H1 (cell line): ENCODE results near the gene BRI3BP. TPM values are rescaled to one million over a fixed set of nuclear protein-coding genes. Genes with fewer than 3 reads are reported as not detected.

Experiments used
- CTCF ChIA-PET: fragments of 300-600 bp; sonication (Branson Sonifier 250); formaldehyde crosslinking; loops from one replicate; lab custom pipeline; 2021; ENCODE audit not compliant: partially characterized antibody; lab: Charles Lee
- POLR2A ChIA-PET: fragments of 300-600 bp; sonication (Branson Sonifier 250); formaldehyde crosslinking; loops from one replicate; lab custom pipeline; 2021; ENCODE audit warnings: inconsistent platforms; ENCODE audit not compliant: partially characterized antibody; lab: Charles Lee
- DNase-seq, 2 experiments: peaks; one replicate each; pipeline versions ENCODE4 v3.0.0 to v3.0.0-alpha.2; 2010 to 2022; ENCODE audit warnings: low spot score in 2 of 2, low read depth in 1 of 2, mixed read lengths in 1 of 2
- FAIRE-seq: peaks from 2 replicates; lab custom pipeline; 2011; peaks lifted over from hg19 to GRCh38; lab: Jason Lieb, UNC
- H2AFZ ChIP-seq: 2 replicates; pipeline ENCODE4 v1.8.1; 2012; ENCODE audit warnings: low read length, inconsistent platforms
- H2AK5ac ChIP-seq: 2 replicates; pipeline ENCODE4 v1.6.1; 2013; ENCODE audit warnings: low read depth, low read length
- H2BK120ac ChIP-seq: replicated peaks from 2 replicates; pipeline ENCODE3; 2013; ENCODE audit warnings: low read depth, low read length, inconsistent platforms
- H2BK12ac ChIP-seq: 2 replicates; pipeline ENCODE4 v1.6.1; 2013; ENCODE audit warnings: low read depth, low read length
- H2BK15ac ChIP-seq: 2 replicates; pipeline ENCODE4 v1.6.1; 2013; ENCODE audit warnings: low read length
- H2BK20ac ChIP-seq: 2 replicates; pipeline ENCODE4 v1.6.1; 2013; ENCODE audit warnings: low read length
- H2BK5ac ChIP-seq: 2 replicates; pipeline ENCODE4 v1.6.1; 2013; ENCODE audit warnings: low read depth, low read length
- H3K14ac ChIP-seq: 2 replicates; pipeline ENCODE4 v1.6.1; 2013; ENCODE audit warnings: inconsistent platforms; ENCODE audit not compliant: insufficient read length
- H3K18ac ChIP-seq: 2 replicates; pipeline ENCODE4 v1.6.1; 2013; ENCODE audit warnings: low read length; ENCODE audit errors: extremely low read depth
- H3K23ac ChIP-seq: 2 replicates; pipeline ENCODE4 v1.6.1; 2013; ENCODE audit warnings: inconsistent platforms; ENCODE audit not compliant: insufficient read length
- H3K23me2 ChIP-seq: 2 replicates; pipeline ENCODE4 v1.6.1; 2013; ENCODE audit warnings: low read depth, low read length
- H3K27ac ChIP-seq: 2 replicates; pipeline ENCODE4 v1.6.1; 2011; ENCODE audit warnings: low read depth, low read length, inconsistent platforms
- H3K27me3 ChIP-seq, 4 experiments: replicated peaks in 1 of 4; 1 replicate in 1 of 4; 2 replicates in 3 of 4; pipeline versions ENCODE4 v1.6.1 to v1.8.1; 2011 to 2013; ENCODE audit warnings: low read length in 3 of 4, mild to moderate bottlenecking in 3 of 4, inconsistent platforms in 2 of 4, mixed read lengths in 2 of 4, moderate library complexity in 1 of 4; ENCODE audit not compliant: control insufficient read depth in 3 of 4, insufficient read depth in 3 of 4; ENCODE audit errors: extremely low read depth in 1 of 4
- H3K36me3 ChIP-seq, 4 experiments: 2 replicates each; pipeline versions ENCODE4 v1.6.1 to v1.8.1; 2011 to 2013; ENCODE audit warnings: mild to moderate bottlenecking in 4 of 4, low read length in 3 of 4, moderate library complexity in 2 of 4, control low read depth in 1 of 4, inconsistent platforms in 1 of 4; ENCODE audit not compliant: insufficient read depth in 4 of 4, control insufficient read depth in 2 of 4
- H3K4ac ChIP-seq: replicated peaks from 2 replicates; pipeline ENCODE3; 2013; ENCODE audit warnings: low read length, low read depth, mixed read lengths, inconsistent platforms; ENCODE audit not compliant: insufficient read length
- H3K4me1 ChIP-seq, 4 experiments: replicated peaks in 1 of 4; 1 replicate in 1 of 4; 2 replicates in 3 of 4; pipeline versions ENCODE4 v1.6.1 to v1.8.1; 2011 to 2013; ENCODE audit warnings: low read length in 3 of 4, inconsistent platforms in 2 of 4, mixed read lengths in 1 of 4; ENCODE audit not compliant: insufficient read depth in 4 of 4, control insufficient read depth in 3 of 4
- H3K4me2 ChIP-seq, 2 experiments: 2 replicates each; pipeline versions ENCODE4 v1.6.1 to v1.8.1; 2011 to 2013; ENCODE audit warnings: low read depth in 2 of 2, low read length in 2 of 2, control low read depth in 1 of 2, inconsistent platforms in 1 of 2, mild to moderate bottlenecking in 1 of 2; ENCODE audit not compliant: insufficient read depth in 1 of 2
- H3K4me3 ChIP-seq, 4 experiments: fragments of 200-600, 300-600 bp in 1 of 4; sonication (generic), shearing (Covaris generic), sonication (Bioruptor Twin) in 1 of 4; 2 replicates each; pipeline versions ENCODE4 v1.5.1 to v1.8.1; 2011 to 2016; ENCODE audit warnings: low read length in 4 of 4, low read depth in 3 of 4, control low read depth in 2 of 4, inconsistent platforms in 2 of 4, mild to moderate bottlenecking in 2 of 4, mixed read lengths in 1 of 4, moderate library complexity in 1 of 4; ENCODE audit not compliant: insufficient read depth in 2 of 4; ENCODE audit errors: extremely low read depth in 1 of 4
- H3K56ac ChIP-seq: replicated peaks from 2 replicates; pipeline ENCODE3; 2013; ENCODE audit warnings: low read depth, mild to moderate bottlenecking, mixed read lengths, low read length, inconsistent platforms; ENCODE audit not compliant: insufficient read length
- H3K79me1 ChIP-seq: 2 replicates; pipeline ENCODE4 v1.6.1; 2013; ENCODE audit warnings: low read depth, low read length, control low read depth
- H3K79me2 ChIP-seq, 2 experiments: 2 replicates each; pipeline versions ENCODE4 v1.6.1 to v1.8.1; 2012 to 2013; ENCODE audit warnings: low read length in 2 of 2, mild to moderate bottlenecking in 2 of 2, inconsistent platforms in 1 of 2; ENCODE audit not compliant: insufficient read depth in 2 of 2, control insufficient read depth in 1 of 2
- H3K9ac ChIP-seq, 4 experiments: replicated peaks in 1 of 4; 1 replicate in 1 of 4; 2 replicates in 3 of 4; pipeline versions ENCODE4 v1.6.1 to v1.8.1; 2011 to 2013; ENCODE audit warnings: low read depth in 3 of 4, low read length in 3 of 4, control low read depth in 2 of 4, mild to moderate bottlenecking in 2 of 4, moderate library complexity in 2 of 4, inconsistent platforms in 1 of 4; ENCODE audit errors: extremely low read depth in 1 of 4
- H3K9me3 ChIP-seq, 2 experiments: 2 replicates each; pipeline versions ENCODE4 v1.6.1 to v1.8.1; 2012 to 2013; ENCODE audit warnings: mild to moderate bottlenecking in 2 of 2, moderate library complexity in 2 of 2, control low read depth in 1 of 2, inconsistent platforms in 1 of 2, low read depth in 1 of 2, low read length in 1 of 2, mixed read lengths in 1 of 2; ENCODE audit not compliant: insufficient read depth in 2 of 2
- H4K20me1 ChIP-seq, 2 experiments: replicated peaks in 1 of 2; 2 replicates each; pipeline versions ENCODE3 to v1.8.1; 2011 to 2013; ENCODE audit warnings: inconsistent platforms in 2 of 2, low read length in 2 of 2, mild to moderate bottlenecking in 1 of 2; ENCODE audit not compliant: insufficient read depth in 2 of 2, control insufficient read depth in 1 of 2
- H4K5ac ChIP-seq: 2 replicates; pipeline ENCODE4 v1.6.1; 2013; ENCODE audit warnings: low read length, low read depth, mixed read lengths, inconsistent platforms; ENCODE audit not compliant: insufficient read length
- H4K8ac ChIP-seq: 2 replicates; pipeline ENCODE4 v1.8.0; 2013; ENCODE audit warnings: mild to moderate bottlenecking, moderate library complexity, low read length, inconsistent platforms; ENCODE audit not compliant: insufficient read depth; ENCODE audit errors: extremely low read depth
- H4K91ac ChIP-seq: replicated peaks from 2 replicates; pipeline ENCODE3; 2013; ENCODE audit warnings: low read length, mixed read lengths, inconsistent platforms; ENCODE audit not compliant: insufficient read length
- WGBS, 2 experiments: shearing (Covaris generic) in 1 of 2; methylation state at CpG; one replicate each; pipeline versions ENCODE4 v1.1.6 to v1.1.7; 2013 to 2015; ENCODE audit warnings: low lambda C conversion rate in 2 of 2, mixed read lengths in 2 of 2, inconsistent platforms in 1 of 2, low coverage in 1 of 2, missing lambda C conversion rate in 1 of 2; ENCODE audit not compliant: insufficient replicate concordance in 2 of 2, insufficient coverage in 1 of 2, insufficient read length in 1 of 2; ENCODE audit errors: extremely low coverage in 1 of 2, missing lambda C conversion rate in 1 of 2; 5-methylcytosine and 5-hydroxymethylcytosine counted together
- polyA plus RNA-seq, 7 experiments: library from polyadenylated mRNA; depleted of rRNA in 3 of 7; stranded (reverse) in 5 of 7; unstranded in 2 of 7; fragments of >200 nt in 5 of 7; fragments of 200-250 nt in 2 of 7; gene quantifications; 1 replicate in 5 of 7; 2 replicates in 1 of 7; 4 replicates in 1 of 7; pipeline versions ENCODE4 v1.2.1 to v1.2.3, GENCODE V29; 2011 to 2013; ENCODE audit warnings: missing spikeins in 2 of 7, mixed read lengths in 2 of 7
- total RNA-seq: library from RNA; stranded (reverse); fragmentation: NEBNext Ultra II Directional; extraction: Animal tissue kit (Norgen Biotek cat#: 25700); gene quantifications from 2 replicates; pipeline ENCODE4 v1.2.1, GENCODE V29; 2021

The BRI3BP gene
- total and polyA plus RNA-seq, 2 of the 8 experiments (the other 6 are each of a cell fraction or from before 2014, with no cell fraction given), result 5.4 to 14.2 TPM

- 91% methylated on average over 3 of the region's 3 CpGs; no CpG with 5 or more reads in 1 of the 2 experiments for WGBS, 2 experiments
- Histone ChIP-seq H2BK120ac (no peak overlapping the region), H3K56ac (no peak overlapping the region), H3K79me2 (peaks cover 3 to 79% of the 10 kb centered on the region in 2 experiments; a peak in 3 of 4 replicates), H3K23me2 (no peaks in the 10 kb centered on the region), H4K5ac (no peak overlapping the region), H2BK5ac (no peak overlapping the region), H2BK20ac (no peak overlapping the region), H4K91ac (no peak overlapping the region), H3K14ac (no peak overlapping the region), H4K8ac (no peak overlapping the region), H2AK5ac (no peak overlapping the region), H3K23ac (no peak overlapping the region), H3K4me1 (no peaks in the 10 kb centered on the region), H2AFZ (no peak overlapping the region), H3K79me1 (peaks cover 4% of the 10 kb centered on the region), H3K27me3 (no peaks in the 10 kb centered on the region), H4K20me1 (peaks cover 4 to 5% of the 10 kb centered on the region in 2 experiments), H2BK12ac (no peak overlapping the region), H3K18ac (no peak overlapping the region), H2BK15ac (no peak overlapping the region), H3K27ac (no peak overlapping the region), H3K4ac (no peak overlapping the region), H3K4me2 (no peak overlapping the region), H3K4me3 (no peak overlapping the region), H3K9ac (no peak overlapping the region), H3K9me3 (no peaks in the 10 kb centered on the region), H3K36me3 (no peaks in the 10 kb centered on the region)
- FAIRE-seq, result no peak
- ChIA-PET POLR2A (no interaction called here), CTCF (interaction anchor here (0.9 kb wide), 1 partner anchor 8 kb away, joined by 3 read pairs; no protein-coding TSS in a partner anchor)
- DNase-seq, result no peak
Measured at GRCh38 chr12:125001636-125002035, 8.2 kb downstream of the BRI3BP start.
